NCI-H524 treated with DMSO at 0.1 percent for 48 hours (cell line): ENCODE results near the gene ATP8B4.

Experiments
- DNase-seq: peaks from one replicate; lab custom pipeline; 2025; lab: John Stamatoyannopoulos, UW

The ATP8B4 gene

DNA sequence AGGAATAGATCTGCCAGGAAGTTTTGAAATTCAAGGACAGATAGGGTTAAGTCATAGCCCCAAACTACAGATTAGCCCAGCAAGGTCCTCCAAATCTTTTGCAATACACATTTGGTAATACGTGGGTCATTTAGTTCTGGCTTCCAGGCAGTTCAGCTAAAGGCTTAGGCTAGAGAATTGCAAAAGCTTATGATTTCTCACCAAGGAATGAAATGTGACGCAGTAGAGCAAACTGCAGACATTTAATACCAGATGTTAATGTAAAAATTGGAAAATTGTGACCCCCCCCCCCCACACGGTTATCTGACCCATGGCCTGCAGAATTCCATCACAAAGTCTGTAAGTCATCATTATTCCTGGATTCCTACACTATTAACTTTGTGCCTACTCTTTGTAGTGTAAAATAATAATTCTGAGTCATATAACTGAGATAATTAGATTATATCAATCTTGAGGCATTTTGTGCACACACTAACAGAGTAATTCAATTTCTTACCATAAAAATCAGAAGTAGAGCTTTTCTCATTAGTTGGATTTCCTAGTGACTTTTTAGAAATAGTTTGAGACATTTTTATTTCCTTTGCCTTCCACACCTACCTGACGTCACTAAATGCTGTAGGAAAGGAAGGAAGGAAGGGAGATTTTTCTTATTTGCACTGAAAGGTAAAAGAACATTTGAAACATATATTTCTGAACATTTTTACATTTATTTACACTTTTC, 263.0 kb downstream of the ATP8B4 start:
- no peak for DNase-seq

DNA sequence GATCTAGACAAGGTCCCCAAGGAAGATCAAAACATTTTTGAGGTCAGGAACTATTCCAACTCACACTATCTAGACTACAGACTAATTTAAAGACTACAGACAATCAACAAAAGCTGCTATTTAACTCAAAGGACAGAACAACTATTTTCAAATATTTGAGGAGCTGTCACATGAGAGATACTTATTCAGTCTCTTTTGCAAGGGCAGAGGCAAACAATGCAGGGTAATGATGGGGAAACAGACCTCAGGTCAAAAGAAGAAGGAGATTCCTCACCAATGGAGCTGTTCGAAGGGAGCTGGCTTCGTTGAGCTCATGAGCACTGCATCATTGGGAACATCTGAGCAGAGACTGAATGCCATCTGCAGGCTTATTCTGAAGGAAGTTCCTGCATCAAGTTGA, 266.3 kb downstream of the ATP8B4 start:
- no peak for DNase-seq

DNA sequence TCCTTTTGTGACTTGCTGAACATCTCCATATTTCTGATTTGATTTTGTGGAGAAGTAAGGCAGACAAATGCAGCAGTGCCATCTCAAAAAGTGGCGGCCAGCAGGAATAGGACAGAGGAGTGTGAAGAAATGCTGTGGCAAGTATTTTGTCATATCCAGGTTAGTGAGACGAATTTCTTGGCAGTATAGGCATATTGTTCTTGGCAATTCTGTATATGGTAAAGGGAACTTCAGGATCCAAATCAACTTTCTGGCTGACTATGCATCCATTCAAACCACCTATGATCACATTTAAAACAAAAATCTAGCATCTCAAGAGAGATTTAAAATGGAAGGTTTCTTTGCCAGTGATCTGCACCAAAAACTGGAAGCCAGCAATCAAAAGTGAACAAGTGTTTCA, 270.2 kb downstream of the ATP8B4 start:
- DNase-seq = no peak

DNA sequence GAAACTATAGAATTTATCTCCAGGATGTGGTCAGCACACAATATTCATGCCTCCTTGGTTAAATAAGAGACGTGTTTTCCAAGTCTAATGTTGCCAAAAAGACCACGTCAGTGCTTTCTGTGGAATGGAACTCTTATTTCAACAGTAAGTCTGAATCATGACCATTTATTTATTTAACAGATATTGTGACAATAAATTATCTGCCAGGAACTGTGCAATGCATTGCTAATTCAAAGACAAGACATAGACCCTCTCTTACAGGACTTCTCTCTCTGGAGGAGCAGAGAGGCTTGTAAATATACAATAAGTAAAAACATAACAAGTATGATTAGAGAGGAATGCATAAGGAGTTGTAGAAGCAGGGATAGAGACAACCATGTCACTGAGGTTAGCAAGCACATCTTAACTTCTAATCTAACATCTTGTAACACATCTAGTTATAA, 270.7 kb downstream of the ATP8B4 start:
- no peak for DNase-seq

DNA sequence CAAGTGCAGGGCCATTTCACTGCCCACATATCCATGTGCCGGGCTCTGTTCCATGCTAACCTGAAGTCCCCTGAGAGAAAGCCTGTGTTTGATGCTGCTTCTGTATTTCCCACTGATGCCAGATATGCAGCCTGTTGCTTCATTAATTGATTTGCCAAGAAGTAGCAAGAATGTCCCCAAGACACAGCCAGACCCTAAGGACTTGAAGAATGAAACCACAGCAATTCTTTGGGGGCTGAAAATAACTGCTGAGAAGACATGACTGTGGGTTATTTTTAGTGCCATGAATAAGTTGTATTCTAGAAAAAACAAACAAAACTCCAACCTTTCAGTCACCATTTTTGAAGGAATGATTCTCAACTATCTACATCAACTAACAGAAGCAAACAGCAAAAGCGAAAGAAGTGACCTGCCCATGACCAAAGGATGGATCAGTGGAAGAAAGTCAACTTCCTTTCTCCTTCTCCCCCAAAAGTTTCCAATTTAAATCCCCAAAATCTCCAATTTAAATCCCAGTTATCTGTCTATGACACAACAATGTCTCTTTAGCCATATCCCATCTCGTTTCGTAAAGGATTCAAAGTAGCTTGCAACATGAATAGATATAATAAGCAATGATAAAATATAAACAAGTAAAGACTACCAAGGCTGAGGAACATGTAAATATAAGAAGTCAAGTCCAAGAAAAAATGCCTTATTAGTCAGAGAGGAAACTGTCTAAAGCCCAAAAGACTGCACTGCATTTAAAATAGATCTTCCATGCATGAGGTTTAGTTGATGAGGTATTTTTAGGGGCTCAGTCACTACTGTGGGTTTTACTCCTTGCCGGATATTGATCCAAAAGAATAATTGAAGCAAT, 271.4 kb downstream of the ATP8B4 start:
- DNase-seq = no peak

DNA sequence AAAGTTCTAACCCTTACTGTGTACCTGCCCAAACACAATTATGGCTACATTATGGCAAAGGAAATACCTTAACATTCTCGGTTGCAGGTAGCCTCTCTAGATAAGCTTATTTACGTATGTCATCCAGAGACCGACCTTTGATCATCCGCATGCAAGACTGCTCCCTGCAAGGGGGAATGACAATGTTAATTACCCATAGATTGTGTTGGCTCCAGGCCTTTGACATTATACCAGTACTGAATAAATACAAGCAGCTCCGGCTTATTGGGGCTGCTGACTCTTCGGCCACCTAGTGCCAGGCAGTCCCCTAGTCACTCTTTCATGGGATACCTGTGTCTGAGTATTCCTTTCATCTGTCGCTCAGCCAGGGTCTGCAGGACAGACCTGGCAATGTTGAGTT, 274.6 kb downstream of the ATP8B4 start:
- no peak for DNase-seq

DNA sequence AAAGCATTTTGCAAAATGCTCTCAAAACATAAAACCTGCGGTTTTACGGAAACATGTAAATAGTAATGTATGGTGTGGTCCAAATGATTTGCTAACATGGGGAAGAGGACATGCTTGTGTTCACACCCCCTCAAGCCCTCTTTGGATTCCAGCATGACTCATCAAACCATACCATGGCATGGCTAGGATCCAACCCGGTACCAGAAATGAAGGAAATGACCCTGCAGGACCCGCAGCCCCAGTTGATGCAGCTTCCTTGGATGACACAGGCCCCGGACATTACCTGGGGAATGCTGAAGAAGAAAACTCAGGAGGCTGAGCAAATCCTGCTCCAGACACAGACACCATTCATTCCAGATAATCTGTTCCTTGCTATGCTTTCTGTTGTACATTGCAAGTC, 275.3 kb downstream of the ATP8B4 start:
- DNase-seq = no peak

DNA sequence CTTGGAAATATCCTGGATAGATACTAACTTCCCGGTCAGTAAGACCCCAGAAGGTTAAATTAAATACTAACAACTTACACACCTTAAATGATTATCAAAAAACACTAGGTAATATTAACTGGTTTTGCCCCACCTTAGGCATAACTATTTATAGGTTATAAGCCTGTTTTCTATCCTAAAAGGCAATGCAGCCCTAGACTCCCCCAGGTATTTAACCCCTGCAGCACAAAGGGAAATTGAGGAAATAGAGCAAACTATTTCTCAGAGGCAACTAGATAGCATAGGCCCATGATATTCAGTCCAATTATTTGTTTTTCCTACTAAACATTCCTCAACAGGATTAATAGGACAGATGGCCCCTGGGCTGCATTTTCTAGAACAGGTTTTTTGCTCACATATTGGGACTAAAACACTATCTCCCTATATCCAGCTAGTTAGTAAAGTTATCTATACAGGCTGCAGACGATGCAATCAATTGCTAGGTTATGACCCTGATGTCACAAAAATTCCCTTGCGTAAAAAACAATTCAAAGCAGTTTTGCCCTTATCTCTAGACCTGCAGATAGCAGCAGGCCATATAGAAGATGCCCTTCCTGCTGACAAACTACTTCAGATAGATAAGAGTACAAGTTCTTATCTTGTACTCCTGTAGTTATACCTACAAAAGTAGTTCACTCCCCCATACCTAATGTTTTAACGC, 276.9 kb downstream of the ATP8B4 start:
- DNase-seq = no peak

DNA sequence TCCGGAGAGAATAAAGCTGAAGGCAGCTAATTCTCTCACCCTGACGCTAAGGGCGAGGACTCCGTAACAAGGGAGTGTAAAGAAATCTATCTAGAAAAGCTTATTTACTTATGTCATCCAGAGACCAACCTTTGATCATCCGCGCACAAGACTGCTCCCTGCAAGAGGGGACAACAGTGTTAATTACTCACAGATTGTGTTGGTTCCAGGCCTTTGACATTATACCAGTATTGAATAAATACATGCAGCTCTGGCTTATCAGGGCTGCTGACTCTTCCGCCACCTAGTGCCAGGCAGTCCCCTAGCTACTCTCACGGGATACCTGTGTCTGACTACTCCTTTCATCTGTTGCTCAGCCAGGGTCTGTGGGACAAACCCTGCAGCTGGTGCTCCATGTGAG, 286.5 kb downstream of the ATP8B4 start:
- no peak for DNase-seq

DNA sequence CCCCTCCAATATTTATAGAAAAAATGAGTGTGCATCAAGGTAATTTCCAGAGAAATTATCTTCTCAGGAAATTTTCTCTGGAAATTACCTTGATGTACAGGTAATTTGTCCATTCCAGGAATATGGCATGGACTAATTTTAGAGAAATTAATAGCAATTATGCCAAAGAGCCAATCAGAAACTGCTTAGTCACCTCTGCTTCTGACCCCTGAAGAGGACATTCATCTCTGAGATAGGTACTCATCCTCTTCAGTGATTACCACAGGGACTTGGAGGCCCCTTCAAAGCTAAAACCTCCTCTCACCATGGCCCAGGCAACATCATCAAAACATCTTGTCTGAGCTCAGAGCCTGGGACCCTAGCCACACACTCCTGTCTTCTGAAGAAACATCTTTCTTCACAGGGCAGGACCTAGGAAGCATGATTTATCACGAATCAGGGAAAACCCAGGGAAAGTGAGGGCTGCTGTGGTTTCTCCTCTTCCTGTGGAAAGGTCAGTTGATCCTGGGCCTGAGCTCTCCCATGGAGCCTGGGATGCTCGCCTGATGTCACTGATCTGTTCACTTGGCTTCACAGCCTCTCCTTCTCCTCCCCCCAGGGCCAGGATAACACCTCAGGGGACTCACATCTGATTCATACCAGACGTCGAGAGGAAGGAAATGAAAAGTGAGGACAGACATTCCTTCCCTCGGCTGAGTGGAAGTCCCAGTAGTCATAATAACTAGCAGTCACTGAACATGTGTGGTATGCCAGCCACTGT, 287.6 kb downstream of the ATP8B4 start:
- DNase-seq = no peak

DNA sequence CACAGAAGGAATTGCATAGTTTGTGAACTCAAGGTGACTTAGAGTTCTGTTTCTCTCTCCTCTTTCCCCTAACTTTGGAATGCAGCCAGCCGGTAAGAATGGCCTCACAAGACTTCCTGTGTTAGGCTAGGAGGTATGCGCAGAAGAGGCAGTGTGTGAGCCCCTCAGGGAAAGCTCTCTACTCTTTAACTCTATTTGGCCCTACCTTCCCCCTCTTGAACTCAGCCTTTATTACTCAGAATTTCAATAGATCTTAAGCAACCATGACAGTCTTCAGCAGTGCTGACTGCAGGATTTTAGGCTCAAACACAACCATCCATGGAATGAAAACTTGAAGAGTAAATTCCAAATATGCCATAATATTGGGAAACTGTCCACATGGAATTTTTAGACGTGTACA, 288.6 kb downstream of the ATP8B4 start:
- no peak for DNase-seq

DNA sequence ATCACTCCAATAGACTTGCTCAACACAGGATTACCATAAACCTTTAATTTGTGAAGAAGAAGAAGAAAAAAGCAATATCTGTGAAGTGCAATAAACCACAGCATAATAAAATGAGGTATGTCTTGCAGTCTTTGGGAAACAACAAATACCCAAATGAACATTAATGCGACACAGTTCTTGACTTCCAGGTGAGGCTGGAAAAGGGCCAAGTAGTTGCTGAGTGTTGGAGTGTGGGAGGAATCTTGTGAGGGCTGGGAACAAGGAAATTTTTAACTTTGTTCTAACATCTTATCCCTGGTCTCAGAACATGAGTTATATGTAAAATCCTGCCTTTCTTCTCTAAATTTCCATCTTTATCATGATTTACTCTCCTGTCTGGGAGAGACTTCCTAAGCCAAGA, 291.7 kb downstream of the ATP8B4 start:
- DNase-seq = no peak

DNA sequence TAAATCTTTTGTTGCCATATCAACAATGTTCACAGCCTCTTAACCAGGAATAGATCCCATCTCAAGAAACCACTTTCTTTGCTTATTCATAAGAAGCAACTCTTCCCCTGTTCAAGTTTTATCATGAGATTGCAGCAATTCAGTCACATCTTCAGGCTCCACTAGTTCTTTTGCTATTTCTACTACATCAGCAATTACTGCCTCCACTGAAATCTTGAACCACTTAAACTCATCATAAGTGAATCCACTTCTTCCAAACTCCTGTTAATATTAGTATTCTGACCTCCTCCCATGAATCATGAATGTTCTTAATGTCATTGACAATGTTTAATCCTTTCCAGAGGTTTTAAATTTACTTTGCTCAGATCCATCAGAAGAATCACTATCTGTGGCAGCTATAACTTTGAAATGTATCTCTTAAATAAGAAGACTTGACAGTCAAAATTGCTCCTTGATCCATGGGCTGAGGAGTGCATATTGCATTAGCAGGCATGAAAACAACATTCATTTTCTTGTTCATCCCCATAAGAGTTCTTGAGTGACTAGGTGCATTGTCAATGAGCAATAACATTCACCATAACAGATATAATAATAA, 292.3 kb downstream of the ATP8B4 start:
- no peak for DNase-seq

DNA sequence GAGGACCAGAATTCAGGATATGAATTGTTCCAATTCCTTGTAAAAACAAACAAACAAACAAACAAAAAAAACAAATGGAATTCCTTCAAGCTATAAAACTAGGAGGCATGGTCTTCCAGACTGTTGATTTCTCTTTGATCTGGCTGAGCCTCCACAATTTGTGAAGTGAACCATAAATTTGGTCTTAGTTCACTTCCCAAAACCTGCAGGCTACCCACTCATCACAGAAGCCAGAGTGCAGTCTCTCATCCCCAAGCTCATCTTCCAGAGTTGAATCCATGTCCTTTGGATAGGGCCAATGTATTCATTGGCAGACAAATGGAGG, 294.3 kb downstream of the ATP8B4 start:
- no peak for DNase-seq

DNA sequence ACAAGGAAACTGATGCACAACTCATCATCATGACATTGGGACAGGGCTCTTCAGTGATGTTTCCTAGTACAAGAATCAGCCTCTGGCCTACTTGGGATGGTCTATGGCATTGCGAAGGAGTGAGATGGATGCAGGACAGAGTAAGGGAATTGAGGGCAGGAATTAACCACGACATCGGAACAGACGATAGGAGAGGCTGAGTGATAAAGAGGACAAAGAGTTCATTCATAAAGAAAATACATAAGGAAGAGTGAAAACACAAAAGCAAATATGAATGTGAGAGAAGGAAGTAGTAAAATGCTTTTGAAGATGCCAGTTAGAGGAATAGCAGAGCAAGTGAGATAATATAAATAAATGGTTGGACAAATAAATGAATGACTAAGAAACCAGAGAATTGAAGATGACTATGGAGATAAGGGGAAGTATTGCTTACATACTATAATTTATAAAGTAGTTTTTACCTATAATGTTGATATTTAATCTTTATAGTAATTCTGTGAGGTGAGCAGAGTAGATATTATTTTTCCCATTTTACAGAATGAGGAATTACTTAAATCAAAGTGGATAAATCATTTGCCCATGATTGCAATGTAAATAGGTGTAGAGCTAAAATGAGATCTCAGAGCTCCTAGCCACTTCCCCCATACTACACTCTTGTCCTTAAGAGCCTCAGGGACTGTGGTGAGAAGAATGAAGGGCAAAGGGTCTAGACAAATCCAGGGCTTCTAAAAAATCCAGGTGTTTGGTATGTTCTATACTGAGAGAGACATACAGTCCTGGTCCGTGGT, 294.9 kb downstream of the ATP8B4 start:
- DNase-seq = no peak

DNA sequence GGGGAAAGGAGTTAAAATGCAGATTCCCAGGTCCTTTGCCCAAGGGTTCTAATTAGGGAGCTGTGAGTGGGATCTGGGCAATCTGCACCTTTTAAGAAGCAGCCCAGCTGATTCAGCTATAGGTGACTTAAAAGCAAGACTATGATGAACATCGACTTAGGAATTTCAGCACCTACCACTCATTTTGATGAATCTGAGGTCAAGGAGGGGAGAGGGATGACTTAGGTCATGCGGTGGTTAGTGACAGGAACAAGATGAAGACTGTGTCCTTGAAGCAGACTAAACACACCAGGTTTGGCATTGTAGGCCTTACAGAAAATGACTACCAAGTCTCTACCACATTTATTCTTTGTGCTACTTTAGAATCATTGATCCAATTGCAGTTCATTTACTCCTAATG, 301.9 kb downstream of the ATP8B4 start:
- no peak for DNase-seq

DNA sequence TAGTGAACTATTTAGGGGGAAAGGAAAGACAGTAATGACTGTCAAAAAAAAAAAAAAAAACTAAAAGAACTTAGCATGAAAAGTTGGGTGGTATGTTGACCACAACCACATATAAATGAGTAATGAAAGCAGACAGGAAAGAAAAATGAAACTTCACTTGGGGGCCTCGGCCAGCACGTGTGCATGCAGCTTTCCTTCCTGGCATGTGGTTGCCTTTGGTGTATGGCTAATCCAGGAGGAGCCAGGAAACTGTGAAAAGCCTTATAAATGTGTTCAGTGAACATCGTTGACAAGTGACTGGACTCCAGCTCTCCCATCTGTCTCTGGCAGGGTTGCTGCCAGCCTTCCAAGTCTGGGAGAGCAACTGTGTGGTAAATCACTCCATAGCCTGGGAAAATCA, 303.1 kb downstream of the ATP8B4 start:
- DNase-seq = no peak

DNA sequence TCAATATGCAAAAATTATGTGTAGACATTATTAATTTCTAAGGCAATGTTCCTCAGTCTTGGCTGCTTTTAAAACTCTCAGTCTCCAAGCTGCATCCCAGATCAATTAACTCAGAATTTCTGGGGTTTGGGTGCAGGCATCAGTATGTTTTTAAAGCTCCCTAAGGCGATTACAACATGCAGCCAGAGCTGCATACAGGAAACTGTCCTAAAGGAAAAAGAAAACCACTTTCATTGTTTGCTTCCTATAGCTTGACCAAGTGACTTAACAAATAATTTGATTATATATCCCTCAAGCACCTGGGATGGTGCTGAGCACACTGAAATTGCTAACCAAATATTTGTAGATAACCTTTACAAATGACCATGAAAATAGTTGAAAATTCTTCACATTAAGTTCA, 303.5 kb downstream of the ATP8B4 start:
- no peak for DNase-seq

DNA sequence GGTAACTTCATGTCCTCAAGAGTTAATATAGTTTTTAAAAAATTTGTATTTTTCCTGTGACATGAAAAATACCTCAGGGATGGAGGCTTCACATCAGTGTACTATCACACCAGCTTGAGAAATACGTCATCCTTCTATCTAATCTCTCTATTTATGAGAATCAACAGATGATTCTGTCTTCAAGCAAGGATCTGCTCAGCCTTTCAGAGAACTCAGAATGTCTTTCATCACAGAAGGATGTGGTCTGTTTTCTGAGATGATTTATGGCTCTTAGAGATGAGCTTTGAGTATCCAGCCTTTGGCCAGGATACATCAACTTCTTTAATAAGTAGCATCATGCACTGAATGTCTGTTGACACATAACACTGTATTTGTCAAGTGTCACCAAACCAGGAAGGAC, 304.3 kb downstream of the ATP8B4 start:
- DNase-seq = no peak

DNA sequence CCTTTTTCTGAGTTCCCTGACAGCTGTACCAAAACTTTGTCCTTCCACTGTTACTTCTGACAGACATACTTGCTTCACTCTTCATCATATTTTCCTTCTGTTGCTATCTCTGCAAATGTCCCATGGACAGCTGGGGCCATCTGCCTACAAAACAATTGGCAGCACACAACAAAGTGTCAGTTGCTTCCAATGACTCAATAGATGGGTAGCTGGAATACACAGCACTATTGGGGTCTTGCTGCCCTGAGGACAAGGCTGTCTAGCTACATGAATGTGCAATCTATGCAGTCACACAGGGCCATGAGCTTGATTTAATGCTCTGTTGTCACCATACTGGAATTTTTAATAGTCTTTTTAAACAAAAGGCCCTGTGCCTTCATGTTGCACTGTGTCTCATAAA, 305.4 kb downstream of the ATP8B4 start:
- DNase-seq = no peak

DNA sequence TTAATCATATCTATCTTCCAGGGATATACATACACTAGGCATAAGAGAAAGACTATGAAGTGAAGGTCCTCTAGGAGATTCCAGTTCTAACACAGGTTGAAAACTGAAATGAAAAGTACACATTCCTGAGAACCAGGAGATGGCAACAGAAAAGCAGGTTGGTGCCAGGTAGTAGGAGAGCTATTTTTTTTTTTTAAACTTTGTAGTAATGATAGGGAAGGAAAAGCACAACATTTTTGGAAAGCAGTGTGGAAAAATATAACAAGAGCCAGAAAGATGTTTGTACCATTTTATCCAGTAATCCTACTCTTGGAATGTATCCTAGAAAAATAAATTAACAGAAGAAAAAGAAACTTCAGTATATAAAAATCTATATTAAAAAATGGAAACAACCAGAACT, 308.3 kb downstream of the ATP8B4 start:
- no peak for DNase-seq
